ENCODE results near the gene PLCB1.

The PLCB1 gene

DNA sequence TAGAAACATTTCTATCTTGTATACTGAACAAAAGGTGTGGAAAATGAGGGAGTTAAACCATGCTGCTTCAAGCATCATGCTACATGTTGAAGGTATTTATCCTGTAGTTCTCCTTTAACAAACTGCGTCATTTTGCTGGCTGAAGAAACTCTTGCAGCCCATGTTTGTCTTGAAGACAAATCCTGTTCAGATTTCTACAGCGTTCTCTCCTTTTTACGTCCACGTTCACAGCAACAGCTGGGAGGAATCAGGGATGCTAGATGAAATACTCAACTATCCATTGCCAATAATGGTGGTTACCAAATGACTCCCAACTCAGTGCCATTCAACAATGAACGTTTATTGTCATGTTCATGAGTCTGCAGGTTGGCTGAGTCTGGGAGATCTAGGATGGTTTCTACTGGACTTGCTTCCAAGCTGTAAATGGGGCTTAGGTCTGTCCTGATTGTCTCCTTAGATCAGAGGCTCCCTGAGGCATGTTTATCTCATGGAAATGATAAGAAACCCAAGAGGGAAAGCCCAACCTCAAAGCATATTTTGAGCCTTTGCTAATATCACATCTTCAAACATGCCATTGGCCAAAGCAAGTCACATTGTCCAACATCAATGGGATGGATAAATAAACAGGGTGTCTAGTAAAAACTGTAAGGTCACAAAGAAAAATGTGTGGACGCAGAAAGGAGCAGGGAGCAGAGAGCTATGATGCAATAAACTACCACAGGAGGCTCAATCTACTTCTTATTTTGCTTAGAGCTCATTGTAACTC is 2.7 kb upstream of the PLCB1 start:
- no peak for DNase-seq (ENCODE audit: low read depth)

DNA sequence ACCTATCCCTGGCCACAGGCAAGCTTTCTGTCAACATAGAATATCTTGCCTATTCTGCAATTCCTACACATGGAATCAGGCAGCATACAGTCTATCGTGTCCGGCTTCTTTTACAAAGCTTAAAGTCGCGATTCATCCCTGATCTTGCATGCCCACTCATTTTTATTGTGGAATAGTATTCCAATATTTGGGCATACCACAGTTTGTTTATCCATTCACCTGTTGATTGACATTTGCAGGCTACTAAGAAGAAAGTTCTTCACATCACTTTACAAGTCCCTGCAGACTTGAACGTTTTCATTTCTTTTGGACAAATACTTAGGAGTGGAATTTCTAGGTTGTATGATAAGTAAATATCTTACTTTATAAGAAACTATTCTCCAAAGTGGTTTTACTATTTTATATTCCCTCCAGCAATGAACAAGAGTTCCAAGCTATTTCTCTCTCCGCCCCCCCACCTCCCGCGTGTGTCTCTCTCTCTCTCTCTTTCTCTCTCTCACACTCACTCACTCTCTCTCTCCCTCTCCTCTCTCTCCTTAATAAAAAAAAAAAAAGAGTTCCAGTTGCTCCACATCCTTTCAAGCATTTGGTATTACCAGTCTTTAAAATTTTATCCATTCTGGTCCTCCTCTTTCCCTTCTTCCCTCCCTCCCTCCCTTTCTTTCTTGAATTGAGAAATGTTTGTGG is 1.1 kb upstream of the PLCB1 start:
- DNase-seq (ENCODE audit: low read depth): no peak

DNA sequence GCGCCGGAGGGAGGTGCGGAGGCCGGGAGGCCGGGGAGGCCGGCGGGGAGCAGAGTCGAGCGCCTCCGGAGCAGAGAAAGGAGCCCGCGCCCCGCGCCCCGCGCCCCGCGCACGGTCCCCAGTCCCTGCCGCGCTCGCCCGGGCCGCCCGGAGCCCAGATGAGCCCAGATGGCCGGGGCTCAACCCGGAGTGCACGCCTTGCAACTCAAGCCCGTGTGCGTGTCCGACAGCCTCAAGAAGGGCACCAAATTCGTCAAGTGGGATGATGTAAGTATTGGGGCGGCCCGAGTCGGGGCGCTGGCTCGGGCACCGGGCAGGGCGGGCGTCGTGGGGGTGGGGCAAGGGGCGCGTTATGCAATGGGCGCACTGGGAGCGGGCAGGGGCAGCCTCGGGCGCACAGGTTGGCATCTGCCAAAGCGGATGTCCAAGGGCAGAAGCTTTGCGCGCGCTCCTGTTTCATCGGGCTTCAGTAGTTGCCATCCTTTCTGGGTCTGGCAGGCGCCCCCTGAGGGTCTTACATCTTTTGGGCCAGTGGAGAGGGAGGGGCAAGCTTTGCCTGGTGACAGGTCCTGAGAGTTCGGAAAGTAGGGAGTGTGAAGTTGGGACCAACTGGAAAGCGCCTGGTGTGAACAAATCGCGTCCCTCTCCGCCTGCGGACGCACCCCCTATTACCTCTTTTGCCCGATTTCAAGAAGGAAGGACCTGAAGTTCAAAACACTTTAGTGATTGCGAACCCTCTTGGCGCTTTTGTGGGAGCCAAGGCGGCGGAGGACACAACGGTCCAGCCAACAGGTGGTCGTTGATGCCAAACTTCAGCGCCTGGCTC is 631 bp downstream of the PLCB1 start:
- DNase-seq (ENCODE audit: low read depth): no peak

DNA sequence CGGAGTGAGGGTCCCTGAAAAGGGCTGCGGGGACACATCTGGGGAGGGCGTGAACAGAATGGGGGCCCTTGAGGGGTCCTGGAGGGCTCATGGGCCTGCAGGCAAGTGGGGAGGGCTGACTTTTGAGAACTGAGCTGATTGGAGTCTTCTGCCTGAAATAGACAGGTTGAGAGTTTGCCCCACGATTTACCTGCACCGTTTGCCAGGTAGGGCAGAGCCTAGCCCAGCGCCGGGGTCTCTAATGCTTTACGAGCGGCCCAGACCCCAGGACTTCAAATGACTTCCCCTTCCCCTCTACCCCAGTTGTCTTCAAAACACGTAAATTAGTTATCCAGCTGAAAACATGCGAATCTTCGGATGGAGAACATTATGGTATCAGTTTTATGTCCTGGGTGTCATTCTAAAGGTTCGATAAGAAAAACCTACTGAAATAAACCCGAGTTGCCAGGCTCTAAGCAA is 1.3 kb downstream of the PLCB1 start:
- no peak for DNase-seq (ENCODE audit: low read depth)

DNA sequence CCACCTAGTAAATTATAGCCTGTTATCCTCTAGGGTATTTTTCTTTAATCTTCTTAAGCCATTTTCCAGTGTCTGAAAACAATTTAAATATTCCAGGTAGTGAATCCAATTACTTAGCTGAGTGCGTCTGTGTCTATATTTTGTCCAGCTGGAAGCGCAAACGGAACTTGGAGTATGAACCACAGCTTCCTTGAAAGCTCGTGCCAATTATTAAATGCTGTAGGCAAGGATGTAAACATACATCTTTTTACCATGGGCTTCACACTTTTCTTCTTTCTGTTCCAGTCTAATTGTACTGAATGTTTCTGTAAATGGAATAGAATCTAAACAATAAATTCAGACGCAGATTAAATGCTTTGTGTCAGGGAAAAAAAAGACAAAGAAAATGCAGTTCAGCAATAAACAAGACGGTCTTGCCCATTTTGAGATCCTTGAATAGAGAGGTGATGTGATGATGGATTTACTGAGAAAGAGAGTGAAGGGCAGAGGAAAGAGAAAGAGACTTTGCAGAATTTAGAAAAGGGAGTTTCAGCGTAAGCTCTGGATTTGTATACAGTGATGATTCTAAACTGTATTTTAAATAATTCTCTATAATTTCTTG is 1.9 kb downstream of the PLCB1 start:
- no peak for DNase-seq (ENCODE audit: low read depth)

DNA sequence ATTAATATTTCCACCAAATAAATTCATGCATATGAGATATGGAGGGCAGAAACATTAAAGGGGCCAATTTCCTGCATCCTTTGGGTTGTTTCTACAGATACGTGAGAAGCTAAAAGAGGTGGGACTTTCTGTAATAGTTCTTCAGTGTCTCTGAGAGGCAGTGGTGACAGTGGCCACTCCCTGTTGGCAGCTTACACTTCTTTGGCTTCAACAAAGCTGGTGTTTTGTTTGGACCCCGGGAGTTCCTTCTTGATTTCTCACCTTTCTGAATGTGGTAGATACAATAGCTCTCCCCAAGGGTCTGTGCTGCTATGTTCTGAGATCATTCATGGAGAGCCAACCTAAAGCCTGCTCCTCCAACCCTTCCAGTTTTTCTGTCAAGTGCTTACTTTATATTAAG is 7.8 kb downstream of the PLCB1 start:
- DNase-seq (ENCODE audit: low read depth): no peak

DNA sequence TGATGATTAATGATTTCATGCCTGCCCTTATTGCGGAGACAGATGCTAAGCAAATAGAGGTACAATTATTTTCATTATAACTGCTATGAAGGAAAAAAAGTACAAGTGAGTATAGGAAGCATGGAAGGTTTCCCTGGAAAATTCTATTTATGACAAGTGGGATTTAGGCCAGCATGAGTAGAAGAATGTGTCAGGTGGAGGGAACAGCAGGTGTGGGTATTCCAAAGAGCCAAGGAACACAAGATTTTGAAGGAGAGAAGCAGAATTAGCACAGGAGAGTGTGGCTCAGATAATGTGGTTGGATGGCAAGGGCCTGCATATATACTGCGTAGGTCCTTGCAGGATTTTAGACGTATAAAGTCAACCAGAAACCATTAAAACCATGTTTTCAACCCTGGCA is 11.4 kb downstream of the PLCB1 start:
- DNase-seq (ENCODE audit: low read depth): no peak

DNA sequence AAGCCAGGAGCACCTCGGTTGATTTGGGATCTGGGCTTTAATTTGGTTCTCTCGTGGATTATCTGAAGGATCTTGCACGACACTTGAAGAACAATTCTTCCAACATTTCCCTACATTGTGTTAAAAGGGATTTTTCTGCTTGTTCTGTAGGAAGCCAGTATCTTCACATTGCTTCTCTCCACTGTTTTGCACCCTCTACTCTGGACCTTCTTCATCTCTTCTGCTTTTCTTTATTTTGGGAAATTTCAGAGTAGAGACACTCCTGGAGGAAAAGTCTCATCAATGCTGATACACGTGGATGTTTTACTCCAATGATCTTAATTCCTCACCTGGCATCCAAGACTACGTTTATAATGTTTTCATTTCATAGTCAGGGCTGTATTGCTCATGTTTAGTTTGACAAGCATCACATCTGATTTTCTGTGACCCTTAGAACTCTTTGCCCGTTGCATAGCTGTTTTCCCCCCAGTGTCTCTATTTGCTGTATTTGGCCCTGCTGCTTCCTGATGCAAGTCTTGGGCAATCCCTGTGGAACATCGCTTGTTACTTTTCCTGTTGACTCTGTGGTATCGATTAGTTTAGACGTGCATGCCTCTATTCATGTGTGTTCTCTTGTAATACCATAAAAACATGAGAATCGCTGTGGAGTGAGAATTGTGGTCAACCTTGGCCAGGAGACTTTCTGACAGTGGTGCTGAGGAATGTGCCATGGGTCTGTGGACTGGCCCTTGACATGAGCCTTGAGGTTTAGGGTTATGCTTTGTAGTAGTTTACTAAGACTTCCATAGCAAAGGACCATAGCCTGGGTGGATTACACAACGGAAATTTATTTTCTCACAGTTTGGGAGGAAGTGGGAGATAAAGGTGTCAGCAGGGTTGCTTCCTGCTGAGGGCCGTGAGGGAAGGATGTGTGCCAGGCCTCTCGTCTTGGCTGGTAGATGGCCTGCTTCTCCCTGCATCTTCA is 12.5 kb downstream of the PLCB1 start:
- no peak for DNase-seq (ENCODE audit: low read depth)

DNA sequence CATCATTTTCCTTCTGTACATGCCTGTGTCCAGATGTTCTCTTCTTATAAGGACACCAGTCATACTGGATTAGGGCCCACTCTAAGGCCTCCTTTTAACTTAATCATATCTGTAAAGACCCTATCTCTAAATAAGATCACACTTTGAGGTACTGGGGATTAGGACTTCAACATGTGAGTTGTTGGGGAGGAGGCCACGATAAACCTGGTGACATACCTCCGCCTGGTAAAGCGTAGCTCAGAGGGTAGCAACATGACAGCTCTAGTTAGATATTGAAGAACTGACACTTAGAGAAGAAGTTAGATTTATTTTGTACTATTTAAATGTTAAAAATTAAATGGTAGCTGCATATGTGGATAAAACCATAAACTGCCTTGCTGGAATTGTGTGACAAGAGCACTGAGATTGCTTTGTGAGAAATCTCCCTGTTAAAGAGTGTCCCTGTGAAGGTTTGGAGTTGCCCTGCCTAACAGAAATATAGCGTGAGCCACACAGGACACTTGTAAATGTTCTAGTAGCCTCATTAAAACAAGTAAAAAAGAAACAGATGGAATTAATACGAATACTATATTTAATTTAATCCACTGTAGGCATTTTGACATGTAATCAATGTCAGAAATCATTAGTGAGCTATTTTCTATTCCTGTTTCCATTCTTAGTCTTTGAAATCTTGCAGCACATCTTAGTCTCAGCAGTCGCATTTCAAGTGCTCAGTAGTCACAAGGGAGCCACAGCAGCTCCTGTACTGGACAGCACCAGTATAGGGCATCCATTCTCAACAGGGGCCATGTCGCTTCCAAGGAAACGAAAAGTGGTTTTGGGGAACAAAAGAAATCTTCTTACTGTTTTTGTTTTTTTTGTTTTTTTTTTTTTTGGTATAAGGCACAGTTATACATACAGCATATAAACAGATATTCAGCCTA is 13.4 kb downstream of the PLCB1 start:
- no peak for DNase-seq (ENCODE audit: low read depth)

DNA sequence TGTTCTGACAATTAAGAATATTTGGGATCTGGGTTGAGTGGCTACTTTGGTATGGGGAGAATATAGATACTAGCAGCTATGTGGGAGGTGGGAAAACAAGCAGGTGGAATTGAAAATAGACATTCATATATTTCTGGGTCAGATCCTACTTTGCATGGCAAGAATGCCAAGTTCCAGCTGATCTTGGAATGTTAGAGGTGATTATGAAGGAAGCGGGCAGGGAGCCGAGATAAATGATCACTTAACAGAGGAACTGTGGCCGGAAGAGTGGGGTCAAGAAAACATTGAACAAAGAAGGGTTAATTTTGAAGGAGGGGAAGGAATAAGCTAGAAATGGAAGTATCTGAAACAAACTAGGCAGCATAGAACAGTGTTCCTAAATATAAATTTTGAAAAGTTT is 15.4 kb downstream of the PLCB1 start:
- no peak for DNase-seq (ENCODE audit: low read depth)

DNA sequence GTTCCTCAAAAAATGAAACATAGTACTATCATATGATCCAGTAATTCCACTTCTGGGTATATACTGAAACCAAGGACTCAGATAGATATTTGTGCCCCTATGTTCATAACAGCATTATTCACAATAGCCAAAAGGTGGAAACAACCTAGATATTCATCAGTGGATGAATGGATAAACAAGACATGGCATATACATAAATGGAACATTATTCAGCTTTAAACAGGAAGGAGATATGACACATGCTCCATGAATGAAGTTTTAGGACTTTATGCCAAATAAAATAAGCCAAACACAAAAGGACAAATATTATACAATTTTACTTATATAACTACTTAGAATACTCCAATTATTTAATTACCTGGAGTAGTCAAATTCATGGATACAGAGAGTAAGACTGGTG is 16.4 kb downstream of the PLCB1 start:
- DNase-seq (ENCODE audit: low read depth): no peak

DNA sequence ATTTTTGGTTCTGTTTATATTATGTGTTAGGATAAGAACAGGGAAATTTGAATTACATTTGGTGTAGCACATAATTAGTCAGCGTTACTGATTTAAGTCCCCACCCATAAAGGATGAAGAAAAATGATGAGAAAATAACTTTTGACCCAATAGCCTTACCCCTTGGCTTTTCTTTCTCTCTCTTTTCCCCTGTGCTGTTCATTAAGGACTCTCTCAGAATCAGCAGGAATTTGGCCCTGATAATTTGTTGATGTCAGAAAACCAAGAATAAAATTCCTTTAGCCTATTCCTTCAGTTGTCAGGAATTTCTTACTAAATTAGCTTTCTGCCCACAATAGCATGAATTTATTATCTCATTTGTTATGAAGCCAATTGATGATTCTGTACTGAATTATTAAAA is 18.5 kb downstream of the PLCB1 start:
- no peak for DNase-seq (ENCODE audit: low read depth)

DNA sequence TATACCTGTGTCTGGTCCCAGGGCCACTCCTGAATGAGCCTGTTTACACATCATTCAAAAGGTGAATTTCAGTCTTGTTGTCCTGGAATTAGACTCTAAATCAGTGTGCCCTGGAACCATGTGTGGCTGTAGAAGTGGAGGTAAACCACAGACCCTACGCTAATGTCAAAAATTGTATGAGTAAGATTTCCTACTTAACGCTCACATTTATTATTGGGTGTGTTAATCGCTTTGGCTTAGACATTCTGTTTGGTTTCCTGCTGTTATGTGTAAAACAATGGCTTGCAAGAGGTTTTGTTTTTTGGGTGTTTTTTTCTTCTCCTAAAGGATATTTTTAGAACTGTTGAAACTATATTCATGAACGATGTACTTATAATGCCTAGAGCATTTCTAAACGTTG is 19.3 kb downstream of the PLCB1 start:
- DNase-seq (ENCODE audit: low read depth): no peak

DNA sequence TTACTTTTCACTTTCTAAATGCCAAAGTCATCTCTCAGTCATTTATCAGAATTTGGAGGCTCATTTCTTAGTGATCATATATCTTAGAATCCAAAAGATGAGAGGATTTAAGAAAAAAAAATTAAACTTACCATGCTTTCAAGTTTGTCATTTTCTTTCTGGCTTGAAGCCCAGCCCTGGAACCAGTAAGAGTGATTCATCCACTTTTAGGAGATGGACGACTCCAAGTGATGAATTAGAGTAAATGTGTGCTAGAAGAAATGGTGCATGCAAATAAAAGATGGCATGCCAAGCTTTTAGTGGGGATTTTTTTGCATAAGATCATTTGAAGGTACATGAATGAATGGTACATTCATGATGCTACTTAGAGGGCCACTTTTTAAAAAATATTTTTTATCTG is 20.1 kb downstream of the PLCB1 start:
- DNase-seq (ENCODE audit: low read depth): no peak

DNA sequence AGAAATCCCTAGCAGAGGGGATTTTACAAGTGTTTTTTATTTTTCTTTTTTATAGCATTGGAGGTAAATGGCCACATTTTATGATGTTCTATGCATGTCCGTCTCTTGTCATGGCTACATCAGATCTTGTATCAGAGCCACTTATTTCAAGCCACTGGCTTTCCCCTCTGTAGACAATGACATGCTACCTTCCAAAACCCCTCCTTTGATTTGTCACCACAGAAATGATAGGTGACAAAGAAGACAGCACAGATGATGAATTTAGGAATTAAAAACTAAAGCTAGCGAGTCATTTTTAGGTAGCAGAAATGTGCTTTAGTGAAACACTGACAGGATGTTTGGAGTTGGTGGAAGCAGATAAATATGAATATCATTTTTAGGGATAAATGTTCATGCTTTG is 20.8 kb downstream of the PLCB1 start:
- DNase-seq (ENCODE audit: low read depth): no peak

DNA sequence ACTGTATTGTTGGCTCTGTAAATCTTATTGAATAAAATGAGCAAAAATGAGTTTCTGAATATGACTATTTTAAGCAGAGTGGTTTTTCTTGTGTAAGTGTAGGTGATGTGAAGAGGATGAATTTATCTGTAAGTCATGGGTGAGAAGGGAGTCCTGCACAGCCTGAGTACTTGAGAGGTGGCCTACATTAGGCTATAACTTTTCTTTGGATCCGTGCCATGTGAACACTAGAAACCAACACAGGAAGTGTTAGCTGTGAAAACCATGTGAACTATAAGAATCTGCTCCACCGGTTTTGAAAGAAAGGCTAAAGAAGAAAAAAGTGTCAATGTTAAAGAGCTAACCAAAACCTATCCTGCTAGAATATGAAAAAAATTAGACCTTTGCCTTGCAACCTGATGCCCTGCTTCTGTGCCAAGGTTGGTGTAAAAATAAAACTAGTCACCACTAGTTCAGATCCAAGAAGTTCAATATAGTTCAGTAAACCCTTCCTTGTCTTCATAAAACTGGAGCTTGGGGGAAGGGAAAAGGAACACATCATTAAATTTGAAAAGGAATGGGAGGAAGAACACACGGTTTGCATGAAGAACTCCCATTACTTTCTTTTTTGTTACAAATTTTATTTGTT is 21.3 kb downstream of the PLCB1 start:
- DNase-seq (ENCODE audit: low read depth): no peak

DNA sequence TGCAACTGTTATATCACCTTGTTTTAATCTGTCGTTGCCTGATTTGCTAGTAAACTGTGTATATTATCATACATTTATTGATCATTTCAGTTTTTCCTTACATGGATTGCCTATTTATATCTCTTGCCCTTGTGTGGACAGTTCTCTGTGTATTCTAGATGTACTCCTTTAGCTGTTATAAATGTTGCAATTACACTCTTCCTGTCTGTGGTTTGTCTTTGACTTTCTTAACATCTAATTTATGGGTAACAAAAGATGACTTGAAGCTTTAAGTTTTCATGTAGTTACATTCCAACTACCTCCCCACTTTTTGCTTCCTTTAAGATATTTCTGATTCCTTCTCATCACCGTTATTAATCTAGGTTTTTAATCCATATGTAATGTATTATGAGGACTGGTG is 22.6 kb downstream of the PLCB1 start:
- no peak for DNase-seq (ENCODE audit: low read depth)

DNA sequence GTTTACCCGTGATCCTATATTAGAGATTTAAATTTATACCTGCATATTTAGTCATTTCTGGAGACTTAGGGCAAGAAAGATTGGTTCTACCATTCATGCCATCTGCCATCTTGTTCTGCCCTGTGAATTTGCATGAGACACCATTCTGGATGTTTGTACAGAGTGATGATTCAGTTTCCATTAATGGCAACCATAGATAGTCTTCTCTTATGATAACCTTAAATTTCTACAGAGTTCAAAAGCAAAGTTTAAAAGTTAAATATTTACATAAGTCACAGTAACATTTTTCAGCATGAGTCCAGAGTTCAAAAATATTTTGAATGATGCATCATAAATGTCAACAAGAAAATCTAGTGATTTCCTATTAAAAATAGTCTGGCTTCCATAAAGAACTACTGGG is 23.2 kb downstream of the PLCB1 start:
- no peak for DNase-seq (ENCODE audit: low read depth)

DNA sequence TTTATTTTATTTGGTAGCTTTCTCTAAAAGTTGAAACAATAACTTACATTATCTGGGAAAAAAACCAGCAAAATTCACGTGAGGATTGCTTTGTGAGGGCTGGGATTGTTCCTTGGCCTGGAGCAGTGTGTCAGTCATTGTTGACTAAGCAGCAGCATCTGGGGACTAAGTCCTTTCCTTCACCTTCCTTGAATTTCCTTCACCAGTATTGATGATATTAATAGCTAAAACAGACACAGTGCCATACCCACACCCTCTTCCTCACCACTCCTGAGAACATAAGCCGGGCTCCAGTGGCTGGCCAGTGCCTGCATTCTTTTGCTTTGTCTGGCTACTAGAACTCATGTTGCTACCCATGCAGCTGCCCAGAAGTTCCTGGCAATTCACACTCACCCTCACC is 23.7 kb downstream of the PLCB1 start:
- no peak for DNase-seq (ENCODE audit: low read depth)

All from activated T-cell treated with anti-CD3 and anti-CD28 coated beads for 48 hours (primary cell).